Tibial nerve (tissue), 4 donors: ENCODE results near the gene LIPG. TPM values are rescaled to one million over a fixed set of nuclear protein-coding genes. Genes with fewer than 3 reads are reported as not detected.

Experiments used
- DNase-seq, 2 donors: peaks; one replicate each; pipeline ENCODE4 v3.0.0-alpha.2; 2019; ENCODE audit warnings: low spot score in 2 of 2
- H3K27ac ChIP-seq, 4 donors: fragments of 200-600 bp; sonication (generic) in 3 of 4; one replicate each; pipeline ENCODE4 v1.5.1; 2017 to 2019; ENCODE audit warnings: mild to moderate bottlenecking in 1 of 4
- H3K27me3 ChIP-seq, 2 donors: fragments of 200-600 bp; sonication (generic) in 1 of 2; one replicate each; pipeline versions ENCODE4 v1.5.1 to v1.6.0; 2017 to 2019
- H3K36me3 ChIP-seq, 3 donors: fragments of 200-600 bp; sonication (generic); one replicate each; pipeline ENCODE4 v1.5.1; 2018 to 2019
- H3K4me1 ChIP-seq, 4 donors: fragments of 200-600 bp; sonication (generic) in 3 of 4; one replicate each; pipeline ENCODE4 v1.5.1; 2017 to 2019
- H3K4me3 ChIP-seq, 4 donors: fragments of 200-600 bp; sonication (generic) in 3 of 4; one replicate each; pipeline ENCODE4 v1.5.1; 2017 to 2019; ENCODE audit warnings: mild to moderate bottlenecking in 1 of 4, moderate library complexity in 1 of 4
- H3K9me3 ChIP-seq, 4 donors: fragments of 200-600 bp; sonication (generic) in 3 of 4; one replicate each; pipeline ENCODE4 v1.5.1; 2017 to 2019
- EP300 ChIP-seq, 2 donors: sonication (generic); formaldehyde crosslinking; IDR thresholded peaks; one replicate each; pipeline ENCODE4 v1.6.1; 2017; ENCODE audit warnings: antibody characterized with exemption in 2 of 2, mild to moderate bottlenecking in 1 of 2
- POLR2A ChIP-seq, 2 donors: fragments of 450-650 bp; IDR thresholded peaks; one replicate each; pipeline ENCODE4 v1.6.1; 2017; ENCODE audit warnings: antibody characterized with exemption in 2 of 2, mild to moderate bottlenecking in 2 of 2, moderate library complexity in 2 of 2
- WGBS, 2 donors: methylation state at CpG; one replicate each; pipeline ENCODE4 v1.1.5; 2018; 5-methylcytosine and 5-hydroxymethylcytosine counted together
- total RNA-seq, 4 donors: library from RNA; depleted of rRNA; stranded (reverse); fragments of >200 nt; gene quantifications; one replicate each; pipeline ENCODE4 v1.1.0, GENCODE V29; 2016
- TF ChIP-seq, protein P1 (sequence below), 5 experiments: fragments of 200-600 bp in 3 of 5; fragments of 450-650 bp in 2 of 5; sonication (generic) in 3 of 5; IDR thresholded peaks; one replicate each; pipeline ENCODE4 v1.5.1; 2016 to 2019; ENCODE audit warnings: antibody characterized with exemption in 5 of 5, mild to moderate bottlenecking in 3 of 5, moderate library complexity in 2 of 5

Gene LIPG
- total RNA-seq, 4 donors from 2014 or later: 0.39 to 0.44 TPM; not detected in 2

DNA sequence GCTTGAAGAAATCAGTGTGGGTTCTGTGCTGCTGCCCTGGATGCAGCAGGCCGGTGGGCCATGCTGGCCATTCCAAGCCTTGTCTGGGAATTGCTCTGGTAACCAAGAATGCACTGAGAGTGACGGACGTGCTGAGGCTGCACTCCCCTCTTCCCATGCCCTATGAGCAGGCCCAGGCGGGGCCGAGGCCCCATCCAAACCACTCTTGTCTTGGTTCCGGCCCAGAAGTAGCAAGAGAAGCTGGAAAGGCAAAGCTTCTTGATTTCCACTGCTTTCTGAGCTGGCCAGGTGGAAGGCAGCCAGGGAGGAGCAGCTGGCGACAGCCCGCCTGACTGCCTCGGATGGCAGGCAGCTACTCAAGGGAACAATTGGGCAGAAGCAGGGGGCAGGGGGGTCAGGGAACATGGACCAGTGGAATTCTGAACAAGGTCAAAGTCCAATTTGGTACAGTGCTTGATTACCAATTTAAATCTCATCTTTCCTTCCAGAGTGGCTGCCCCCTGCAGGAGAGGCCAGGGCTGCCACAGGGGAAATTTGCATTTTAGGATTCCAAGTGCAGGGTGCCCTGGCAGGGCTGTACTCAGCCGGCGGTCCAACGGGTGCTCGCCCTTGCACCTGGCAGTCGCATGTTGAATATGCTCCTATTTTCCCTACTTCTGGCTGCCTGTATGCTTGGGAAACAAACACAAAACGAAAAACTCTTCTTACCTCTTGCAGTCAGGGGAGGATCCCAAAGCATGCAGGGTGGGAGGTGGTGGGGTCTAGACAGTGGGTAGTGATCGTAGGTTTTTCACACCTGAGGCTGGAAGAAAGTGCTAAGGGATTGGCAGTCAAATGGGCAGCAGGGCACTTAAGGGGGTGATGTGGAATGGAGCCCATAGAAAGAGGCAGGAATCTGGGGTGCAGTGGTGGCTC, 67.3 kb downstream of the LIPG start:
- H3K27ac ChIP-seq: no peak overlapping the region
- H3K36me3 ChIP-seq: no peaks in the 10 kb centered on the region
- TF ChIP-seq, protein P1, sequence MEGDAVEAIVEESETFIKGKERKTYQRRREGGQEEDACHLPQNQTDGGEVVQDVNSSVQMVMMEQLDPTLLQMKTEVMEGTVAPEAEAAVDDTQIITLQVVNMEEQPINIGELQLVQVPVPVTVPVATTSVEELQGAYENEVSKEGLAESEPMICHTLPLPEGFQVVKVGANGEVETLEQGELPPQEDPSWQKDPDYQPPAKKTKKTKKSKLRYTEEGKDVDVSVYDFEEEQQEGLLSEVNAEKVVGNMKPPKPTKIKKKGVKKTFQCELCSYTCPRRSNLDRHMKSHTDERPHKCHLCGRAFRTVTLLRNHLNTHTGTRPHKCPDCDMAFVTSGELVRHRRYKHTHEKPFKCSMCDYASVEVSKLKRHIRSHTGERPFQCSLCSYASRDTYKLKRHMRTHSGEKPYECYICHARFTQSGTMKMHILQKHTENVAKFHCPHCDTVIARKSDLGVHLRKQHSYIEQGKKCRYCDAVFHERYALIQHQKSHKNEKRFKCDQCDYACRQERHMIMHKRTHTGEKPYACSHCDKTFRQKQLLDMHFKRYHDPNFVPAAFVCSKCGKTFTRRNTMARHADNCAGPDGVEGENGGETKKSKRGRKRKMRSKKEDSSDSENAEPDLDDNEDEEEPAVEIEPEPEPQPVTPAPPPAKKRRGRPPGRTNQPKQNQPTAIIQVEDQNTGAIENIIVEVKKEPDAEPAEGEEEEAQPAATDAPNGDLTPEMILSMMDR (IDR thresholded peaks at IDR 0.05): peak in 1 of 5 experiments; percentile 12
- no peak for TF ChIP-seq POLR2A (IDR thresholded peaks at IDR 0.05)
- H3K4me1 ChIP-seq: peaks cover 0 to 16% (median 2%) of the 10 kb centered on the region in 4 donors
- no peak for DNase-seq
- H3K27me3 ChIP-seq: no peaks in the 10 kb centered on the region
- no peaks in the 10 kb centered on the region for H3K9me3 ChIP-seq
- H3K4me3 ChIP-seq: no peak overlapping the region
- 61 to 76% methylated on average over 16 of the region's 16 CpGs for WGBS, 2 donors

DNA sequence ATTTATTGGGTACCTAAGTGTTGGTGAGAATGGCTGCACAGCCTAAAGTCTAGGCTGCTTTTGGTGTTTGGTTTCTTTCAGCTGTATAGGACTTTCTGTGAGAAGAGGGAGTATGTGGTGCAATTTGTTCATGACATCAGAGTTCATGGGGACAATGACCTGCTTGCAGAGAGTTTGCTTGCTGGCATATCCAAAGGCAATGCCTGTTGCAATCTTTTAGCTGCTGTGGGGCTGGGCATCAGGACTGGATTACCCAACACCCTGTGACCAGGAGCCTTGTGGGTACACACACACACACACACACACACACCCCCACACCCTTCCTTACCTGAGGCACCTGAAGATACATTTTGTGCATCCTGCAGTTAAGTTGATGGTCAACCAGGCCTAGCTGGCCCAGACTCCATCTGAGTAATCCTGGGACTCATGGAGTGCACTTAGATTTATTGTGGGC, 68.4 kb downstream of the LIPG start:
- Histone ChIP-seq H3K9me3 (no peaks in the 10 kb centered on the region), H3K27me3 (no peaks in the 10 kb centered on the region), H3K27ac (no peak overlapping the region), H3K4me1 (peaks cover 0 to 16% (median 2%) of the 10 kb centered on the region in 4 donors), H3K36me3 (no peaks in the 10 kb centered on the region), H3K4me3 (no peak overlapping the region)
- TF ChIP-seq POLR2A (IDR thresholded peaks at IDR 0.05) (no peak), EP300 (IDR thresholded peaks at IDR 0.05) (no peak)
- TF ChIP-seq, protein P1 (IDR thresholded peaks at IDR 0.05): no peak
- DNase-seq: no peak

DNA sequence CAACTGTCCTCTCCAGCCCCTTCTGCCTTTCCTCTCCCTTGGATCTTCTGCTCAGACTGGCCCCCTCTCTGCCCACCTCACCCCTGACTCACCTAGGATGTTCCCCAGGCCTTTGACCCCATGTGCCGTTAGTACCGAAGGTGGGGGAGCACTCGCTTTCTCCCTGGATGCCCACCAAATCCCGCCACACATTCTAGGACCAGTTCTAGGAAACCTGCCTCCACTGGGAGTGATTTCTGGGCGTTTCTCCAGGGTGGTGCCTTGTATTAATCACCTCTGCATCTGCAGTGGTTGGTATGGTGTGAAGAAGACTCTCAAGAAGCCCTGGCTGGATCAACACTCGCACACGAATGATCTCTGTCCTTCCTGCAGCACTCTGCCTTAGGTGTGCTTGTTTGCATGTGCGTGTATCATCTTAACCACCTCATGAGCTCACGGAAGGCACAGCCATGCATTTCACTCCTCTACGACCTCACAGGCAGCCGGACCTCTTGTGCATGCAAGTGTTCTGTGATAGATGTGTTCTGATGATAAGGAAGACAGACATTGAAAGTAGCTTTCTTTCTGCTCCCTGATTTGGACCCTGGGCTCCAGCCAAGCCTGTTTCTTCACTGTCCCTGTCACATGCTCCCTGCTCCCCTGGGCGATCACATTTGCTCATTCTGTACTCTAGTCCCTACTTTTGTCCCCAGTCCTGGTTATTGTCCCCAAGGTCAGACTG, 69.4 kb downstream of the LIPG start:
- H3K9me3 ChIP-seq: no peaks in the 10 kb centered on the region
- no peak for DNase-seq
- whole genome bisulfite sequencing, 2 donors: 80 to 90% methylated on average over 12 of the region's 12 CpGs
- peaks cover 0 to 16% (median 2%) of the 10 kb centered on the region in 4 donors for H3K4me1 ChIP-seq
- no peaks in the 10 kb centered on the region for H3K36me3 ChIP-seq
- no peak overlapping the region for H3K27ac ChIP-seq
- no peak for TF ChIP-seq EP300 (IDR thresholded peaks at IDR 0.05)
- no peak for TF ChIP-seq POLR2A (IDR thresholded peaks at IDR 0.05)
- TF ChIP-seq, protein P1 (IDR thresholded peaks at IDR 0.05): no peak
- H3K27me3 ChIP-seq: no peaks in the 10 kb centered on the region
- no peak overlapping the region for H3K4me3 ChIP-seq

DNA sequence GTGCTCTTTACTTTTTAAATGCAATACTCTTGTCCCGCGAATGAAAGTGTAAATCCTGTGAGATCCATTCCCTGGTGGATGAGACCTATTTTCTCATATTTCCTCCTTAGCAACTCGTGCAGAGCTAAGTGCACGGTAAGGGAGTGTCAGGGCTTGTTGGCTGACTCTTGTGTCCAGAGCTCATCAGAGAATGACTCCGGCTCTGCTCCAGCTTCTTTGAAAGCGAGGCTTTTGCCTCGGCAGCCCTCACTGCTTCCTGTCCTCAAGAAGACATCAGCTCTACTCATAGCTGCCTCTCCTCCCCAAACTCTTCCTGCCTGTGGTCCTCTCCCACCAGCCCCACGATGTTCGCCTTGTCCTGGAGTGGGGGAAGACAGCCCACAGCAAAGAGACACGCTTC, 70.7 kb downstream of the LIPG start:
- TF ChIP-seq POLR2A (IDR thresholded peaks at IDR 0.05) (no peak), EP300 (IDR thresholded peaks at IDR 0.05) (no peak)
- TF ChIP-seq, protein P1 (IDR thresholded peaks at IDR 0.05): no peak
- 52 to 59% methylated on average over 10 of the region's 10 CpGs for WGBS, 2 donors

More for the DNA sequence above, 70.7 kb downstream of the LIPG start:
- Histone ChIP-seq H3K36me3 (no peaks in the 10 kb centered on the region), H3K27me3 (no peaks in the 10 kb centered on the region), H3K27ac (no peak overlapping the region), H3K4me1 (peaks cover 0 to 16% (median 2%) of the 10 kb centered on the region in 4 donors), H3K9me3 (no peaks in the 10 kb centered on the region), H3K4me3 (no peak overlapping the region)
- DNase-seq: no peak
